ENCODE data around the gene PLEKHG7. TPM values are rescaled to one million over a fixed set of nuclear protein-coding genes. Genes with fewer than 3 reads are reported as not detected.

The PLEKHG7 gene
- polyA plus RNA-seq, 1 donor from 2014 or later: 12.0 TPM

- Mint-ChIP-seq H3K4me1 (peaks cover 0 to 4% (median 0%) of the 10 kb centered on the region in 3 donors), H3K9me3 (peaks cover 4 to 9% (median 5%) of the 10 kb centered on the region in 3 donors)
Measured at GRCh38 chr12:92695056-92695455, 7.7 kb upstream of the PLEKHG7 start.

GRCh38 chr12:92695577-92695976 is 7.2 kb upstream of the PLEKHG7 start:
- Mint-ChIP-seq H3K27me3 (no peaks in the 10 kb centered on the region), H3K4me3 (no peak overlapping the region), H3K4me1 (peaks cover 0 to 4% (median 0%) of the 10 kb centered on the region in 3 donors), H3K9me3 (peaks cover 4 to 9% (median 5%) of the 10 kb centered on the region in 3 donors), H3K27ac (no peak overlapping the region), H3K36me3 (peaks cover 3% of the 10 kb centered on the region)

More at GRCh38 chr12:92695056-92695455, 7.7 kb upstream of the PLEKHG7 start:
- H3K27ac Mint-ChIP-seq: no peak overlapping the region
- H3K4me3 Mint-ChIP-seq: no peak overlapping the region
- no peaks in the 10 kb centered on the region for H3K27me3 Mint-ChIP-seq
- peaks cover 3% of the 10 kb centered on the region for H3K36me3 Mint-ChIP-seq

- H3K4me3 Mint-ChIP-seq: no peak overlapping the region
- H3K36me3 Mint-ChIP-seq: peaks cover 3% of the 10 kb centered on the region
- H3K27ac Mint-ChIP-seq: no peak overlapping the region
- no peaks in the 10 kb centered on the region for H3K27me3 Mint-ChIP-seq
- H3K4me1 Mint-ChIP-seq: peaks cover under 1 to 7% (median under 1%) of the 10 kb centered on the region in 3 donors
- peaks cover 4 to 9% (median 5%) of the 10 kb centered on the region in 3 donors for H3K9me3 Mint-ChIP-seq
Measured at GRCh38 chr12:92696216-92696615, 6.6 kb upstream of the PLEKHG7 start.

GRCh38 chr12:92698474-92698873 is 4.3 kb upstream of the PLEKHG7 start:
- Mint-ChIP-seq H3K27me3 (no peaks in the 10 kb centered on the region), H3K36me3 (peaks cover 3% of the 10 kb centered on the region), H3K27ac (no peak overlapping the region), H3K4me1 (peaks cover 8 to 19% (median 15%) of the 10 kb centered on the region in 3 donors), H3K4me3 (no peak overlapping the region), H3K9me3 (peaks cover 2 to 9% (median 8%) of the 10 kb centered on the region in 3 donors)

GRCh38 chr12:92701441-92701840 is 1.3 kb upstream of the PLEKHG7 start:
- H3K9me3 Mint-ChIP-seq: peaks cover 0 to 9% (median 4%) of the 10 kb centered on the region in 3 donors
- H3K36me3 Mint-ChIP-seq: peaks cover 5% of the 10 kb centered on the region
- peaks cover 19 to 38% (median 28%) of the 10 kb centered on the region in 3 donors for H3K4me1 Mint-ChIP-seq
- H3K27me3 Mint-ChIP-seq: no peaks in the 10 kb centered on the region
- H3K4me3 Mint-ChIP-seq: peak overlapping the region in 2 of 4 donors; percentile 11 to 47
- peak overlapping the region; percentile 88 to 93 (median 89) for H3K27ac Mint-ChIP-seq

GRCh38 chr12:92703786-92704185 is 997 bp downstream of the PLEKHG7 start:
- Mint-ChIP-seq H3K36me3 (peaks cover 5% of the 10 kb centered on the region), H3K27me3 (no peaks in the 10 kb centered on the region), H3K27ac (peak overlapping the region; percentile 88 to 93 (median 89)), H3K4me1 (peaks cover 34 to 58% (median 42%) of the 10 kb centered on the region in 3 donors), H3K9me3 (peaks cover 0 to 3% (median 0%) of the 10 kb centered on the region in 3 donors), H3K4me3 (peak overlapping the region; percentile 85 to 90 (median 86))

GRCh38 chr12:92706594-92706993 is 3.8 kb downstream of the PLEKHG7 start:
- Mint-ChIP-seq H3K27me3 (no peaks in the 10 kb centered on the region), H3K36me3 (peaks cover 11% of the 10 kb centered on the region), H3K4me1 (peaks cover 34 to 69% (median 45%) of the 10 kb centered on the region in 3 donors), H3K27ac (no peak overlapping the region), H3K9me3 (no peaks in the 10 kb centered on the region), H3K4me3 (peak overlapping the region in 3 of 4 donors; percentile 30 to 87 (median 61))

GRCh38 chr12:92707926-92708325 is 5.1 kb downstream of the PLEKHG7 start:
- no peaks in the 10 kb centered on the region for H3K9me3 Mint-ChIP-seq
- H3K27me3 Mint-ChIP-seq: no peaks in the 10 kb centered on the region
- H3K4me1 Mint-ChIP-seq: peaks cover 25 to 61% (median 41%) of the 10 kb centered on the region in 3 donors
- H3K27ac Mint-ChIP-seq: no peak overlapping the region
- H3K36me3 Mint-ChIP-seq: peaks cover 11% of the 10 kb centered on the region
- H3K4me3 Mint-ChIP-seq: peak overlapping the region in 2 of 4 donors; percentile 34 to 87

- no peaks in the 10 kb centered on the region for H3K27me3 Mint-ChIP-seq
- H3K9me3 Mint-ChIP-seq: peaks cover 0 to 2% (median 0%) of the 10 kb centered on the region in 3 donors
- peaks cover 0 to 8% (median 8%) of the 10 kb centered on the region in 3 donors for H3K4me1 Mint-ChIP-seq
- H3K36me3 Mint-ChIP-seq: peaks cover 12% of the 10 kb centered on the region
- no peak overlapping the region for H3K4me3 Mint-ChIP-seq
- no peak overlapping the region for H3K27ac Mint-ChIP-seq
Measured at GRCh38 chr12:92715625-92716024, 12.8 kb downstream of the PLEKHG7 start.

- Mint-ChIP-seq H3K27me3 (no peaks in the 10 kb centered on the region), H3K4me3 (peak overlapping the region in 1 of 4 donors; percentile 15), H3K4me1 (peaks cover 0 to 4% (median 3%) of the 10 kb centered on the region in 3 donors), H3K27ac (peak overlapping the region in 1 of 3 donors; percentile 77), H3K9me3 (peaks cover 0 to 3% (median 0%) of the 10 kb centered on the region in 3 donors), H3K36me3 (peaks cover 13% of the 10 kb centered on the region)
Measured at GRCh38 chr12:92717202-92717601, 14.4 kb downstream of the PLEKHG7 start.

- no peak overlapping the region for H3K4me3 Mint-ChIP-seq
- no peak overlapping the region for H3K27ac Mint-ChIP-seq
- H3K27me3 Mint-ChIP-seq: no peaks in the 10 kb centered on the region
- peaks cover 0 to 4% (median 2%) of the 10 kb centered on the region in 3 donors for H3K4me1 Mint-ChIP-seq
- peaks cover 0 to 2% (median under 1%) of the 10 kb centered on the region in 3 donors for H3K9me3 Mint-ChIP-seq
- H3K36me3 Mint-ChIP-seq: peaks cover 22% of the 10 kb centered on the region
Measured at GRCh38 chr12:92718483-92718990, 15.7 kb downstream of the PLEKHG7 start.

- H3K4me1 Mint-ChIP-seq: peaks cover 0 to 4% (median 2%) of the 10 kb centered on the region in 3 donors
- H3K9me3 Mint-ChIP-seq: peaks cover 0 to 12% (median 4%) of the 10 kb centered on the region in 3 donors
- no peak overlapping the region for H3K27ac Mint-ChIP-seq
- no peak overlapping the region for H3K4me3 Mint-ChIP-seq
- H3K36me3 Mint-ChIP-seq: peaks cover 26% of the 10 kb centered on the region
- no peaks in the 10 kb centered on the region for H3K27me3 Mint-ChIP-seq
Measured at GRCh38 chr12:92719674-92720073, 16.9 kb downstream of the PLEKHG7 start.

- H3K4me3 Mint-ChIP-seq: no peak overlapping the region
- H3K9me3 Mint-ChIP-seq: peaks cover 0 to 13% (median 4%) of the 10 kb centered on the region in 3 donors
- peaks cover 2 to 5% (median 4%) of the 10 kb centered on the region in 3 donors for H3K4me1 Mint-ChIP-seq
- no peak overlapping the region for H3K27ac Mint-ChIP-seq
- peaks cover 27% of the 10 kb centered on the region for H3K36me3 Mint-ChIP-seq
- no peaks in the 10 kb centered on the region for H3K27me3 Mint-ChIP-seq
Measured at GRCh38 chr12:92721130-92721529, 18.3 kb downstream of the PLEKHG7 start.

GRCh38 chr12:92721656-92722055 is 18.9 kb downstream of the PLEKHG7 start:
- Mint-ChIP-seq H3K27ac (no peak overlapping the region), H3K4me3 (no peak overlapping the region), H3K4me1 (peaks cover under 1 to 5% (median 2%) of the 10 kb centered on the region in 3 donors), H3K9me3 (peaks cover 0 to 13% (median 4%) of the 10 kb centered on the region in 3 donors), H3K27me3 (no peaks in the 10 kb centered on the region), H3K36me3 (peaks cover 24% of the 10 kb centered on the region)

GRCh38 chr12:92722897-92723296 is 20.1 kb downstream of the PLEKHG7 start:
- no peak overlapping the region for H3K27ac Mint-ChIP-seq

GRCh38 chr12:92726850-92727249 is 24.1 kb downstream of the PLEKHG7 start:
- no peaks in the 10 kb centered on the region for H3K27me3 Mint-ChIP-seq
- peaks cover 26% of the 10 kb centered on the region for H3K36me3 Mint-ChIP-seq
- no peak overlapping the region for H3K4me3 Mint-ChIP-seq
- H3K27ac Mint-ChIP-seq: no peak overlapping the region
- H3K9me3 Mint-ChIP-seq: peaks cover 0 to 13% (median 3%) of the 10 kb centered on the region in 3 donors
- H3K4me1 Mint-ChIP-seq: peaks cover 0 to 5% (median 0%) of the 10 kb centered on the region in 3 donors

More at GRCh38 chr12:92722897-92723296, 20.1 kb downstream of the PLEKHG7 start:
- H3K4me3 Mint-ChIP-seq: no peak overlapping the region
- peaks cover 0 to 13% (median 4%) of the 10 kb centered on the region in 3 donors for H3K9me3 Mint-ChIP-seq
- H3K27me3 Mint-ChIP-seq: no peaks in the 10 kb centered on the region
- H3K4me1 Mint-ChIP-seq: peaks cover 0 to 5% (median 0%) of the 10 kb centered on the region in 3 donors
- H3K36me3 Mint-ChIP-seq: peaks cover 29% of the 10 kb centered on the region

All from IgD-negative memory B cell (primary cell).